PFSK-1 (cell line): ENCODE measurements around the gene ATP11A.

Experiments used
- FOXP2 ChIP-seq: optimal IDR thresholded peaks from 2 replicates; pipeline ENCODE3; 2011; ENCODE audit warnings: borderline replicate concordance, control low read depth, inconsistent platforms; ENCODE audit not compliant: insufficient read depth; ENCODE audit errors: extremely low read length, extremely low read depth
- POLR2AphosphoS5 ChIP-seq: IDR thresholded peaks from 2 replicates; pipeline ENCODE4 v1.6.1; 2012; ENCODE audit warnings: low read depth, mild to moderate bottlenecking, control low read depth, low read length, moderate library complexity
- REST ChIP-seq, 2 experiments: IDR thresholded peaks; 2 replicates each; pipeline versions ENCODE4 v1.6.1 to v1.8.0; 2011 to 2012; ENCODE audit warnings: low read depth in 2 of 2, low read length in 2 of 2, control low read depth in 1 of 2, inconsistent platforms in 1 of 2, mild to moderate bottlenecking in 1 of 2, moderate library complexity in 1 of 2; ENCODE audit not compliant: insufficient read depth in 1 of 2
- SIN3A ChIP-seq: IDR thresholded peaks from 2 replicates; pipeline ENCODE4 v1.6.1; 2012; ENCODE audit warnings: mild to moderate bottlenecking, low read length, moderate library complexity, borderline replicate concordance; ENCODE audit not compliant: insufficient read depth
- TAF1 ChIP-seq: IDR thresholded peaks from 2 replicates; pipeline ENCODE4 v1.6.1; 2012; ENCODE audit warnings: low read length, control low read depth, borderline replicate concordance; ENCODE audit not compliant: insufficient read depth

The ATP11A gene

GRCh38 chr13:112911883-112912282 lies 222.0 kb downstream of the ATP11A start:
- no peak for TF ChIP-seq TAF1
- no peak for TF ChIP-seq FOXP2
- TF ChIP-seq SIN3A, result no peak
- TF ChIP-seq REST (IDR thresholded peaks at IDR 0.05; ENCODE audit: insufficient read depth in 1 of 2, low read depth in 2 of 2, low read length in 2 of 2), result no peak
- no peak for TF ChIP-seq POLR2AphosphoS5

GRCh38 chr13:112912726-112913440 lies 223.0 kb downstream of the ATP11A start:
- TF ChIP-seq REST (IDR thresholded peaks at IDR 0.05; ENCODE audit: insufficient read depth in 1 of 2, low read depth in 2 of 2, low read length in 2 of 2) (no peak), TAF1 (no peak)

GRCh38 chr13:112916296-112916695 lies 226.5 kb downstream of the ATP11A start:
- TF ChIP-seq TAF1 (no peak), POLR2AphosphoS5 (no peak), FOXP2 (no peak), SIN3A (no peak), REST (IDR thresholded peaks at IDR 0.05; ENCODE audit: insufficient read depth in 1 of 2, low read depth in 2 of 2, low read length in 2 of 2) (no peak)

- TF ChIP-seq REST (IDR thresholded peaks at IDR 0.05; ENCODE audit: insufficient read depth in 1 of 2, low read depth in 2 of 2, low read length in 2 of 2) (no peak), FOXP2 (no peak), SIN3A (no peak), POLR2AphosphoS5 (no peak), TAF1 (no peak)
These were observed 227.3 kb downstream of the ATP11A start for GRCh38 chr13:112917056-112917664.

- TF ChIP-seq SIN3A (no peak), POLR2AphosphoS5 (no peak), FOXP2 (no peak), REST (IDR thresholded peaks at IDR 0.05; ENCODE audit: insufficient read depth in 1 of 2, low read depth in 2 of 2, low read length in 2 of 2) (no peak), TAF1 (no peak)
These were observed 227.9 kb downstream of the ATP11A start for GRCh38 chr13:112917737-112918136.
